H1 (cell line): ENCODE data around the gene PHACTR1. TPM values are rescaled to one million over a fixed set of nuclear protein-coding genes. Genes with fewer than 3 reads are reported as not detected.

Experiments
- BCL11A ChIP-seq, 2 experiments: IDR thresholded peaks; one replicate each; pipeline ENCODE4 v1.6.1; 2011; ENCODE audit warnings: low read depth in 2 of 2, low read length in 2 of 2, mild to moderate bottlenecking in 2 of 2
- BRCA1 ChIP-seq: IDR thresholded peaks from 2 replicates; pipeline ENCODE4 v1.6.1; 2012; ENCODE audit warnings: low read depth, low read length, improper control_type of control experiment
- JUN ChIP-seq: IDR thresholded peaks from 2 replicates; pipeline ENCODE4 v1.6.1; 2011; ENCODE audit warnings: low read depth, mild to moderate bottlenecking, improper control_type of control experiment, low read length
- PHF8 ChIP-seq: fragments of 200-600 bp; sonication (generic); conservative IDR thresholded peaks from 2 replicates; pipeline ENCODE4 v1.7.1; 2012; ENCODE audit warnings: low read depth, mild to moderate bottlenecking, inconsistent platforms, low read length, moderate library complexity
- POLR2AphosphoS5 ChIP-seq: IDR thresholded peaks from 2 replicates; pipeline ENCODE4 v1.6.1; 2011; ENCODE audit warnings: low read depth, low read length
- RFX5 ChIP-seq: IDR thresholded peaks from 2 replicates; pipeline ENCODE4 v1.6.1; 2011; ENCODE audit warnings: low read depth, low read length, improper control_type of control experiment, borderline replicate concordance
- SP1 ChIP-seq: IDR thresholded peaks from 2 replicates; pipeline ENCODE4 v1.6.1; 2011; ENCODE audit warnings: low read depth, low read length
- SP2 ChIP-seq: IDR thresholded peaks from 2 replicates; pipeline ENCODE4 v1.6.1; 2012; ENCODE audit warnings: mild to moderate bottlenecking, low read length, inconsistent platforms
- SP4 ChIP-seq: IDR thresholded peaks from 2 replicates; pipeline ENCODE4 v1.6.1; 2012; ENCODE audit warnings: low read length, inconsistent platforms
- polyA plus RNA-seq, 7 experiments: library from polyadenylated mRNA; depleted of rRNA in 3 of 7; stranded (reverse) in 5 of 7; unstranded in 2 of 7; fragments of >200 nt in 5 of 7; fragments of 200-250 nt in 2 of 7; gene quantifications; 1 replicate in 5 of 7; 2 replicates in 1 of 7; 4 replicates in 1 of 7; pipeline versions ENCODE4 v1.2.1 to v1.2.3, GENCODE V29; 2011 to 2013; ENCODE audit warnings: missing spikeins in 2 of 7, mixed read lengths in 2 of 7
- total RNA-seq: library from RNA; stranded (reverse); fragmentation: NEBNext Ultra II Directional; extraction: Animal tissue kit (Norgen Biotek cat#: 25700); gene quantifications from 2 replicates; pipeline ENCODE4 v1.2.1, GENCODE V29; 2021
- TF ChIP-seq, protein P1 (sequence below): fragments of 300-600 bp; sonication (generic); IDR thresholded peaks from 2 replicates; pipeline ENCODE4 v1.7.1; 2012; ENCODE audit warnings: low read length, moderate library complexity, mild to moderate bottlenecking, inconsistent platforms; ENCODE audit not compliant: insufficient replicate concordance

PHACTR1 gene
- total and polyA plus RNA-seq, 2 of the 8 experiments (the other 6 are each of a cell fraction or from before 2014, with no cell fraction given), result 3.9 to 17.1 TPM

DNA sequence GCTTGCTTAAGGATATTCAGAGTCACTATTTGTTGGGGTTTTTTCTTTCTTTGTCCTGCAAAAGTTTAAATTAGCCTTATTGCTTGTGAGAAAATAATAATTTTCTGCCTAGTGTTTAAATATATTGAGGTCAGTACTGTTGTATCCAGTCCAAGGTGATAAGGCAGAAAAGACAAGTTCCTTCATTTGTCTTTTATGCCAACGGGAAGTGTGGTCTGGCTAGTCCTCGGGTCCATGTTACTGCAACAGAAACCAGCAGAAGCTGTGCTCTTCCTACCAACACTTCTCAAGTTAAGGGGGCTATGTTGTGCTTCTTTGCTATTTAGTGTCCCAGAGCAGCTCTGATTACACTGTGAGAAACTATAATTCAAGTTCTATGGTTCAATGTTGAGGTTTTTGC lies 310.6 kb downstream of the PHACTR1 start (continued):
- TF ChIP-seq, protein P1, sequence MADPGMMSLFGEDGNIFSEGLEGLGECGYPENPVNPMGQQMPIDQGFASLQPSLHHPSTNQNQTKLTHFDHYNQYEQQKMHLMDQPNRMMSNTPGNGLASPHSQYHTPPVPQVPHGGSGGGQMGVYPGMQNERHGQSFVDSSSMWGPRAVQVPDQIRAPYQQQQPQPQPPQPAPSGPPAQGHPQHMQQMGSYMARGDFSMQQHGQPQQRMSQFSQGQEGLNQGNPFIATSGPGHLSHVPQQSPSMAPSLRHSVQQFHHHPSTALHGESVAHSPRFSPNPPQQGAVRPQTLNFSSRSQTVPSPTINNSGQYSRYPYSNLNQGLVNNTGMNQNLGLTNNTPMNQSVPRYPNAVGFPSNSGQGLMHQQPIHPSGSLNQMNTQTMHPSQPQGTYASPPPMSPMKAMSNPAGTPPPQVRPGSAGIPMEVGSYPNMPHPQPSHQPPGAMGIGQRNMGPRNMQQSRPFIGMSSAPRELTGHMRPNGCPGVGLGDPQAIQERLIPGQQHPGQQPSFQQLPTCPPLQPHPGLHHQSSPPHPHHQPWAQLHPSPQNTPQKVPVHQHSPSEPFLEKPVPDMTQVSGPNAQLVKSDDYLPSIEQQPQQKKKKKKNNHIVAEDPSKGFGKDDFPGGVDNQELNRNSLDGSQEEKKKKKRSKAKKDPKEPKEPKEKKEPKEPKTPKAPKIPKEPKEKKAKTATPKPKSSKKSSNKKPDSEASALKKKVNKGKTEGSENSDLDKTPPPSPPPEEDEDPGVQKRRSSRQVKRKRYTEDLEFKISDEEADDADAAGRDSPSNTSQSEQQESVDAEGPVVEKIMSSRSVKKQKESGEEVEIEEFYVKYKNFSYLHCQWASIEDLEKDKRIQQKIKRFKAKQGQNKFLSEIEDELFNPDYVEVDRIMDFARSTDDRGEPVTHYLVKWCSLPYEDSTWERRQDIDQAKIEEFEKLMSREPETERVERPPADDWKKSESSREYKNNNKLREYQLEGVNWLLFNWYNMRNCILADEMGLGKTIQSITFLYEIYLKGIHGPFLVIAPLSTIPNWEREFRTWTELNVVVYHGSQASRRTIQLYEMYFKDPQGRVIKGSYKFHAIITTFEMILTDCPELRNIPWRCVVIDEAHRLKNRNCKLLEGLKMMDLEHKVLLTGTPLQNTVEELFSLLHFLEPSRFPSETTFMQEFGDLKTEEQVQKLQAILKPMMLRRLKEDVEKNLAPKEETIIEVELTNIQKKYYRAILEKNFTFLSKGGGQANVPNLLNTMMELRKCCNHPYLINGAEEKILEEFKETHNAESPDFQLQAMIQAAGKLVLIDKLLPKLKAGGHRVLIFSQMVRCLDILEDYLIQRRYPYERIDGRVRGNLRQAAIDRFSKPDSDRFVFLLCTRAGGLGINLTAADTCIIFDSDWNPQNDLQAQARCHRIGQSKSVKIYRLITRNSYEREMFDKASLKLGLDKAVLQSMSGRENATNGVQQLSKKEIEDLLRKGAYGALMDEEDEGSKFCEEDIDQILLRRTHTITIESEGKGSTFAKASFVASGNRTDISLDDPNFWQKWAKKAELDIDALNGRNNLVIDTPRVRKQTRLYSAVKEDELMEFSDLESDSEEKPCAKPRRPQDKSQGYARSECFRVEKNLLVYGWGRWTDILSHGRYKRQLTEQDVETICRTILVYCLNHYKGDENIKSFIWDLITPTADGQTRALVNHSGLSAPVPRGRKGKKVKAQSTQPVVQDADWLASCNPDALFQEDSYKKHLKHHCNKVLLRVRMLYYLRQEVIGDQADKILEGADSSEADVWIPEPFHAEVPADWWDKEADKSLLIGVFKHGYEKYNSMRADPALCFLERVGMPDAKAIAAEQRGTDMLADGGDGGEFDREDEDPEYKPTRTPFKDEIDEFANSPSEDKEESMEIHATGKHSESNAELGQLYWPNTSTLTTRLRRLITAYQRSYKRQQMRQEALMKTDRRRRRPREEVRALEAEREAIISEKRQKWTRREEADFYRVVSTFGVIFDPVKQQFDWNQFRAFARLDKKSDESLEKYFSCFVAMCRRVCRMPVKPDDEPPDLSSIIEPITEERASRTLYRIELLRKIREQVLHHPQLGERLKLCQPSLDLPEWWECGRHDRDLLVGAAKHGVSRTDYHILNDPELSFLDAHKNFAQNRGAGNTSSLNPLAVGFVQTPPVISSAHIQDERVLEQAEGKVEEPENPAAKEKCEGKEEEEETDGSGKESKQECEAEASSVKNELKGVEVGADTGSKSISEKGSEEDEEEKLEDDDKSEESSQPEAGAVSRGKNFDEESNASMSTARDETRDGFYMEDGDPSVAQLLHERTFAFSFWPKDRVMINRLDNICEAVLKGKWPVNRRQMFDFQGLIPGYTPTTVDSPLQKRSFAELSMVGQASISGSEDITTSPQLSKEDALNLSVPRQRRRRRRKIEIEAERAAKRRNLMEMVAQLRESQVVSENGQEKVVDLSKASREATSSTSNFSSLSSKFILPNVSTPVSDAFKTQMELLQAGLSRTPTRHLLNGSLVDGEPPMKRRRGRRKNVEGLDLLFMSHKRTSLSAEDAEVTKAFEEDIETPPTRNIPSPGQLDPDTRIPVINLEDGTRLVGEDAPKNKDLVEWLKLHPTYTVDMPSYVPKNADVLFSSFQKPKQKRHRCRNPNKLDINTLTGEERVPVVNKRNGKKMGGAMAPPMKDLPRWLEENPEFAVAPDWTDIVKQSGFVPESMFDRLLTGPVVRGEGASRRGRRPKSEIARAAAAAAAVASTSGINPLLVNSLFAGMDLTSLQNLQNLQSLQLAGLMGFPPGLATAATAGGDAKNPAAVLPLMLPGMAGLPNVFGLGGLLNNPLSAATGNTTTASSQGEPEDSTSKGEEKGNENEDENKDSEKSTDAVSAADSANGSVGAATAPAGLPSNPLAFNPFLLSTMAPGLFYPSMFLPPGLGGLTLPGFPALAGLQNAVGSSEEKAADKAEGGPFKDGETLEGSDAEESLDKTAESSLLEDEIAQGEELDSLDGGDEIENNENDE, result no peak
- TF ChIP-seq RFX5 (no peak), BCL11A (IDR thresholded peaks at IDR 0.05; ENCODE audit: low read depth in 2 of 2, low read length in 2 of 2) (no peak), SP2 (no peak), PHF8 (no peak), JUN (no peak), SP1 (no peak), BRCA1 (no peak), SP4 (no peak), POLR2AphosphoS5 (no peak)
